ENCODE results near the gene FHAD1. TPM values are rescaled to one million over a fixed set of nuclear protein-coding genes. Genes with fewer than 3 reads are reported as not detected.

Gene FHAD1
- total RNA-seq, 1 donor from 2014 or later: not detected

- Histone ChIP-seq H3K4me1 (no peaks in the 10 kb centered on the region), H3K27ac (no peak overlapping the region), H3K27me3 (no peaks in the 10 kb centered on the region), H3K9me3 (no peaks in the 10 kb centered on the region), H3K36me3 (no peaks in the 10 kb centered on the region), H3K4me3 (no peak overlapping the region)
- TF ChIP-seq POLR2A (IDR thresholded peaks at IDR 0.05) (no peak), POLR2AphosphoS5 (IDR thresholded peaks at IDR 0.05; ENCODE audit: insufficient read depth in 1 of 2, low read depth in 1 of 2) (no peak), CTCF (IDR thresholded peaks at IDR 0.05) (no peak)
- DNase-seq (ENCODE audit: extremely low spot score in 2 of 2): no peak
- intact Hi-C loops (cut with DNase I): no loop called here
These were observed 111.6 kb downstream of the FHAD1 start for GRCh38 chr1:15358565-15359133.

GRCh38 chr1:15360700-15361099 is 113.7 kb downstream of the FHAD1 start:
- Histone ChIP-seq H3K9me3 (no peaks in the 10 kb centered on the region), H3K36me3 (no peaks in the 10 kb centered on the region), H3K27ac (no peak overlapping the region), H3K4me1 (no peaks in the 10 kb centered on the region), H3K27me3 (no peaks in the 10 kb centered on the region), H3K4me3 (no peak overlapping the region)
- DNase-seq (ENCODE audit: extremely low spot score in 2 of 2): no peak
- TF ChIP-seq POLR2A (IDR thresholded peaks at IDR 0.05) (no peak), CTCF (IDR thresholded peaks at IDR 0.05) (no peak), POLR2AphosphoS5 (IDR thresholded peaks at IDR 0.05; ENCODE audit: insufficient read depth in 1 of 2, low read depth in 1 of 2) (no peak)
- intact Hi-C loops (cut with DNase I): no loop called here

GRCh38 chr1:15362096-15362736 is 115.2 kb downstream of the FHAD1 start:
- intact Hi-C loops (cut with DNase I): no loop called here
- Histone ChIP-seq H3K9me3 (no peaks in the 10 kb centered on the region), H3K36me3 (no peaks in the 10 kb centered on the region), H3K27me3 (no peaks in the 10 kb centered on the region), H3K4me1 (no peaks in the 10 kb centered on the region), H3K27ac (no peak overlapping the region), H3K4me3 (no peak overlapping the region)
- TF ChIP-seq POLR2A (IDR thresholded peaks at IDR 0.05) (no peak), POLR2AphosphoS5 (IDR thresholded peaks at IDR 0.05; ENCODE audit: insufficient read depth in 1 of 2, low read depth in 1 of 2) (no peak), CTCF (IDR thresholded peaks at IDR 0.05) (no peak)
- no peak for DNase-seq (ENCODE audit: extremely low spot score in 2 of 2)

- TF ChIP-seq POLR2A (IDR thresholded peaks at IDR 0.05) (no peak), POLR2AphosphoS5 (IDR thresholded peaks at IDR 0.05; ENCODE audit: insufficient read depth in 1 of 2, low read depth in 1 of 2) (no peak), CTCF (IDR thresholded peaks at IDR 0.05) (no peak)
- no peak for DNase-seq (ENCODE audit: extremely low spot score in 2 of 2)
- H3K9me3 ChIP-seq: no peaks in the 10 kb centered on the region
- no peak overlapping the region for H3K4me3 ChIP-seq
- intact Hi-C loops (cut with DNase I): no loop called here
- no peak overlapping the region for H3K27ac ChIP-seq
- no peaks in the 10 kb centered on the region for H3K27me3 ChIP-seq
- no peaks in the 10 kb centered on the region for H3K36me3 ChIP-seq
- no peaks in the 10 kb centered on the region for H3K4me1 ChIP-seq
These were observed 115.7 kb downstream of the FHAD1 start for GRCh38 chr1:15362737-15363128.

GRCh38 chr1:15364740-15365139 is 117.7 kb downstream of the FHAD1 start:
- intact Hi-C loops (cut with DNase I): no loop called here
- Histone ChIP-seq H3K27ac (no peak overlapping the region), H3K4me3 (no peak overlapping the region), H3K36me3 (no peaks in the 10 kb centered on the region), H3K4me1 (no peaks in the 10 kb centered on the region), H3K9me3 (no peaks in the 10 kb centered on the region), H3K27me3 (no peaks in the 10 kb centered on the region)
- no peak for TF ChIP-seq CTCF (IDR thresholded peaks at IDR 0.05)
- no peak for TF ChIP-seq POLR2A (IDR thresholded peaks at IDR 0.05)
- TF ChIP-seq POLR2AphosphoS5 (IDR thresholded peaks at IDR 0.05; ENCODE audit: insufficient read depth in 1 of 2, low read depth in 1 of 2): no peak
- no peak for DNase-seq (ENCODE audit: extremely low spot score in 2 of 2)
